GM19438 (cell line): ENCODE measurements around the gene SMCHD1.
"Not testable (repeated sequence)": the region's sequence is repeated elsewhere in the genome, so short reads cannot be mapped to it uniquely, and the experiment has no call there.

ENCODE experiments used
- ATAC-seq: cut with Tn5 transposase; IDR thresholded peaks from one replicate; pipeline ENCODE4 v1.9.1; 2021; ENCODE audit warnings: low read depth; ENCODE audit not compliant: unreplicated experiment

Gene SMCHD1

GRCh38 chr18:2848247-2849246 is 193.0 kb downstream of the SMCHD1 start:
- no peak for ATAC-seq

DNA sequence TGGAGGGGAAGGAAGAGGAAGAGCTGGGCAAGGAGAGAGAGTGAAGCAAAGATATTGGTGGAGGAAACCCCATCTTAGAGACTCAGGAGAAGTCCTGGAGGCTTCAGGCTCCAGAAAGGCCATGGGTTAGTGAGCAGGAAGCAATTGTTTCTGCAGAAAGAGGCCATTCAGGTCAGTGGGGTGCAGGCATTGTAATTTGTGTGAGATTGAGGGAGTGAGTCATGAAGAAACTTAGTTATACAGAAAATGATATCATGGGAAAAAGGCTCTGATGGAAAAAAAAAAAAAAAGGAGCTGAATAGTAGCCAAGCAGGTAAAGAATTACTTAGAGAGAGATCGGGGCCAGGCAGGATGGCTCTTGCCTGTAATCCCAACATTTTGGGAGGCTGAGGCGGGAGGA is 195.3 kb downstream of the SMCHD1 start:
- ATAC-seq: no peak

DNA sequence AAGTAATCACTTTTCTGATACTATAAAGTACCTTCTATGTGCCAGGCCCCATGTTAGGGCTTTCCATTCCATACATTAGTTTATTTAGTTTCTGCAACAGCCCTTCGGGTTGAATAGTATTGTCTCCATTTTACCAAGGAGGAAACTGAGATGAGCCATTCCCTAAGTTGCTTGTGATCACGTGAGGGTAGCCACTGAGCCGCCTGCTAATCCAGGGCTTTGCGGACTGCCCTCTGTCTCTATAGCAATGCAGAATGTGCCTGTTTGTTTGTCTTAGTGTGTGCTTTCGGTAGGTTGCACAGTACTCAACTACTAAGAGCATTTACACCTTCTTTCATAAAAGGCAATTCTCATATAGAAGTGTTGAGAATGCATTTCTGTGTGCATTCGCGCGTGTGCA is 196.2 kb downstream of the SMCHD1 start:
- no peak for ATAC-seq

DNA sequence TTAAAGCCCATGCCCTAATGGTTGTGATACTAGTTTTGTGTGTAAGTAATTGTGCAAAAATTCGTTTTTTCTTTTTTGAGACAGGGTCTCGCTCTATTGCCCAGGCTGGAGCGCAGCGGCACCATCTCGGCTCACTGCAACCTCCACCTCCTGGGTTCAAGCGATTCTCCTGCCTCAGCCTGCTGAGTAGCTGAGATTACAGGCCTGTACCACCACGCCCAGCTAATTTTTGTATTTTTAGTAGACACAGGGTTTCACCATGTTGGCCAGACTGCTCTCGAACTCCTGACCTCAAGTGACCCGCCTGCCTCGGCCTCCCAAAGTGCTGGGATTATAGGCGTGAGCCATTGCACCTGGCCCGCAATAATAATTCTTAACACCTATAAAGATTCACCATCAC is 196.9 kb downstream of the SMCHD1 start:
- not testable (repeated sequence) for ATAC-seq

DNA sequence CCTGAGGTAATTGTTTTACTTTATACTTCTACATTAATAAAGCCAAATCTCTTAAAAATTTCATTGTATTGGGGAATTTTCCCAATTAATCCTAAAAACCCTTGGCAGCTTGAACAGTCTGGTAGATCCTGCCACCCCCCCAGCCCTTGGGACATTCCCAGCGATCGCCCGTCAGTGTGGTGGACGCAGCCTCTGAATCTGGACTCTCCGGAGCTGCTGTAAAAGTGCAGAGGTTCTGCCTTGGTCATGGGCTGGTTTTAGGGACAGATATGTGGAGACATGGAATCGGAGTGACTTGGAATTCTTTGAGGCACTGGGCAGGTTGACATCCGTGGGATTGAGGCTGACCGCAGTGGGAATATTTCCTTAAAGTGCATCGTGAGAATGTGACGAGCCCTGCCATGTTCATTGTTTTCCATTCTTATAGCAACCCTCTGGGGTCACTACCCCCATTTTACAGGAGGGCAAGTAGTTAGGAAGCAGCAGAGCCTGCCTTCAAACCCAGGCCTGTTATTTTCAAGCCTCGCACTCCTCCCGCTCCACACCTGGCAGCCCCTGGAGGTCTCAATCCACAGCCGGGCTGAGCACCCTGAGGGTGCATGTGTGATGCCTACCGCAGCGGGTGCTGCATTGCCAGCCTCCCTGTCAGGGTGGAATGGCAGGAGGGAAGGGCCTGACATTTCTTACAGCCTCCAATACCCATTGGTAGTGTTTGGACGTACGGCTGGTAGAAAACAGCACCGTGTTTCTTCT is 197.8 kb downstream of the SMCHD1 start:
- no peak for ATAC-seq

GRCh38 chr18:2853926-2854664 is 198.6 kb downstream of the SMCHD1 start:
- no peak for ATAC-seq
